GM23248 (cell line): ENCODE results near the gene NAV2. TPM values are rescaled to one million over a fixed set of nuclear protein-coding genes. Genes with fewer than 3 reads are reported as not detected.

Experiments
- DNase-seq: peaks from one replicate; pipeline ENCODE4 v3.0.0-alpha.2; 2015
- H2AFZ ChIP-seq: fragments of 200-600 bp; sonication (generic); 2 replicates; pipeline ENCODE4 v1.6.1; 2016; ENCODE audit warnings: antibody characterized with exemption
- H3F3A ChIP-seq: fragments of 200-600 bp; sonication (generic); 2 replicates; pipeline ENCODE4 v1.6.1; 2016; ENCODE audit warnings: mild to moderate bottlenecking, antibody characterized with exemption, mixed run types; ENCODE audit not compliant: insufficient read depth
- H3K27ac ChIP-seq: fragments of 200-600 bp; sonication (generic); 2 replicates; pipeline ENCODE4 v1.5.1; 2016; ENCODE audit warnings: mild to moderate bottlenecking
- H3K27me3 ChIP-seq: fragments of 200-600 bp; sonication (generic); replicated peaks from 2 replicates; pipeline ENCODE4 v1.6.1; 2016; ENCODE audit warnings: mild to moderate bottlenecking; ENCODE audit not compliant: insufficient read depth
- H3K36me3 ChIP-seq: fragments of 200-600 bp; sonication (generic); 2 replicates; pipeline ENCODE4 v1.6.1; 2016; ENCODE audit warnings: low read depth, mild to moderate bottlenecking
- H3K4me1 ChIP-seq: fragments of 200-600 bp; sonication (generic); 2 replicates; pipeline ENCODE4 v1.6.1; 2016; ENCODE audit warnings: mild to moderate bottlenecking; ENCODE audit not compliant: insufficient read depth
- H3K4me2 ChIP-seq: fragments of 200-600 bp; sonication (generic); one replicate; pipeline ENCODE4 v1.6.1; 2016; ENCODE audit warnings: mild to moderate bottlenecking; ENCODE audit not compliant: unreplicated experiment
- H3K4me3 ChIP-seq: fragments of 200-600 bp; sonication (generic); 2 replicates; pipeline ENCODE4 v1.5.1; 2016; ENCODE audit warnings: mild to moderate bottlenecking
- H3K79me2 ChIP-seq: fragments of 200-600 bp; sonication (generic); 2 replicates; pipeline ENCODE4 v1.6.1; 2016; ENCODE audit warnings: mild to moderate bottlenecking; ENCODE audit not compliant: insufficient read depth
- H3K9ac ChIP-seq: fragments of 200-600 bp; sonication (generic); 2 replicates; pipeline ENCODE4 v1.6.1; 2016; ENCODE audit warnings: mild to moderate bottlenecking
- H3K9me2 ChIP-seq: fragments of 200-600 bp; sonication (generic); 2 replicates; pipeline ENCODE4 v1.6.1; 2016; ENCODE audit warnings: mixed run types, mild to moderate bottlenecking, moderate library complexity; ENCODE audit not compliant: insufficient read depth
- H3K9me3 ChIP-seq: fragments of 200-600 bp; sonication (generic); one replicate; pipeline ENCODE4 v1.6.1; 2017; ENCODE audit warnings: low read depth
- H4K20me1 ChIP-seq: fragments of 200-600 bp; sonication (generic); 2 replicates; pipeline ENCODE4 v1.6.0; 2016; ENCODE audit not compliant: insufficient read depth
- EZH2 ChIP-seq: fragments of 200-600 bp; sonication (generic); IDR thresholded peaks from 2 replicates; pipeline ENCODE4 v1.6.1; 2018; ENCODE audit warnings: antibody characterized with exemption, mild to moderate bottlenecking; ENCODE audit not compliant: insufficient read depth, poor library complexity, severe bottlenecking
- EZH2phosphoT487 ChIP-seq: fragments of 200-600 bp; sonication (generic); IDR thresholded peaks from 2 replicates; pipeline ENCODE4 v1.6.1; 2018; ENCODE audit warnings: antibody characterized with exemption, moderate library complexity, mild to moderate bottlenecking, low read depth; ENCODE audit not compliant: insufficient read depth
- WGBS, 2 experiments: methylation state at CpG; one replicate each; pipeline ENCODE4 v1.1.6; 2015 to 2017; ENCODE audit warnings: low lambda C conversion rate in 2 of 2, low coverage in 1 of 2; ENCODE audit errors: missing lambda C conversion rate in 2 of 2; 5-methylcytosine and 5-hydroxymethylcytosine counted together
- in situ Hi-C: fragments of 300-500 bp; cut with MboI; formaldehyde crosslinking; loops from 2 replicates; pipeline ENCODE4 v1.15.0; 2020
- polyA plus RNA-seq: library from polyadenylated mRNA; unstranded; fragments of >200 nt; fragmentation: Nextera tagmentation; extraction: Ambion mirVana; gene quantifications from 2 replicates; pipeline ENCODE4 v1.2.1, GENCODE V29; 2016
- total RNA-seq: library from RNA; depleted of rRNA; stranded (reverse); fragments of >200 nt; shearing (Covaris generic); gene quantifications from 2 replicates; pipeline ENCODE4 v1.2.3, GENCODE V29; 2014

Gene NAV2
- total and polyA plus RNA-seq, 2 experiments from 2014 or later = 5.7 to 11.9 TPM

- TF ChIP-seq EZH2 (no peak), EZH2phosphoT487 (no peak)
- H3K79me2 ChIP-seq = peaks cover 14% of the 10 kb centered on the region; the same call in 1 of the 2 replicates
- in situ Hi-C loops = no loop called here
These were observed 357.8 kb downstream of the NAV2 start for GRCh38 chr11:20070459-20070858.

GRCh38 chr11:20075627-20076026 lies 363.0 kb downstream of the NAV2 start:
- Histone ChIP-seq H3K9me2 (no peaks in the 10 kb centered on the region), H3K4me2 (no peak overlapping the region), H3K4me1 (no peaks in the 10 kb centered on the region), H3K27me3 (no peaks in the 10 kb centered on the region), H4K20me1 (no peaks in the 10 kb centered on the region; the same call in 1 of the 2 replicates), H3K9ac (no peak overlapping the region), H2AFZ (no peak overlapping the region), H3K9me3 (no peaks in the 10 kb centered on the region), H3F3A (no peaks in the 10 kb centered on the region), H3K27ac (no peak overlapping the region), H3K4me3 (no peak overlapping the region), H3K79me2 (peaks cover 14% of the 10 kb centered on the region; the same call in 1 of the 2 replicates), H3K36me3 (peaks cover 30% of the 10 kb centered on the region)
- WGBS, 2 experiments = 87 to 88% methylated on average over 4 of the region's 4 CpGs
- DNase-seq = no peak
- TF ChIP-seq EZH2phosphoT487 (no peak), EZH2 (no peak)
- in situ Hi-C loops = no loop called here

More at GRCh38 chr11:20070459-20070858, 357.8 kb downstream of the NAV2 start:
- Histone ChIP-seq H3K4me3 (no peak overlapping the region), H3K4me1 (no peaks in the 10 kb centered on the region), H3K9ac (no peak overlapping the region), H3K36me3 (peaks cover 24% of the 10 kb centered on the region; the same call in 1 of the 2 replicates), H3K4me2 (no peak overlapping the region), H2AFZ (no peak overlapping the region), H3K9me2 (no peaks in the 10 kb centered on the region), H3K27ac (no peak overlapping the region), H3F3A (no peaks in the 10 kb centered on the region), H4K20me1 (no peaks in the 10 kb centered on the region), H3K9me3 (no peaks in the 10 kb centered on the region), H3K27me3 (no peaks in the 10 kb centered on the region)
- 95 to 97% methylated on average over 3 of the region's 3 CpGs for WGBS, 2 experiments
- no peak for DNase-seq

GRCh38 chr11:20078846-20079245 lies 366.2 kb downstream of the NAV2 start:
- TF ChIP-seq EZH2phosphoT487 (no peak), EZH2 (no peak)
- H4K20me1 ChIP-seq = no peaks in the 10 kb centered on the region; the same call in 1 of the 2 replicates
- no peak overlapping the region for H2AFZ ChIP-seq
- WGBS, 2 experiments = 93 to 94% methylated on average over 7 of the region's 7 CpGs
- in situ Hi-C loops = no loop called here
- H3K4me2 ChIP-seq = no peak overlapping the region
- H3K36me3 ChIP-seq = peaks cover 54% of the 10 kb centered on the region
- no peak overlapping the region for H3K27ac ChIP-seq
- no peak for DNase-seq
- no peak overlapping the region for H3K9ac ChIP-seq
- H3K4me3 ChIP-seq = no peak overlapping the region
- H3F3A ChIP-seq = no peaks in the 10 kb centered on the region
- no peaks in the 10 kb centered on the region for H3K9me2 ChIP-seq
- no peaks in the 10 kb centered on the region for H3K9me3 ChIP-seq
- peaks cover 11% of the 10 kb centered on the region; the same call in 1 of the 2 replicates for H3K79me2 ChIP-seq
- H3K27me3 ChIP-seq = no peaks in the 10 kb centered on the region
- H3K4me1 ChIP-seq = no peaks in the 10 kb centered on the region

GRCh38 chr11:20080032-20080685 lies 367.5 kb downstream of the NAV2 start:
- 77 to 86% methylated on average over 8 to 9 of the region's 9 CpGs for WGBS, 2 experiments
- no peak overlapping the region for H2AFZ ChIP-seq
- no peak for DNase-seq
- H3K36me3 ChIP-seq = peaks cover 62% of the 10 kb centered on the region
- no peak overlapping the region for H3K4me2 ChIP-seq
- H4K20me1 ChIP-seq = no peaks in the 10 kb centered on the region; the same call in 1 of the 2 replicates
- H3K4me1 ChIP-seq = no peaks in the 10 kb centered on the region
- TF ChIP-seq EZH2phosphoT487 = no peak
- TF ChIP-seq EZH2 = no peak
- 0 out of 2 replicates have a peak, but pooled peaks cover 3% of the 10 kb centered on the region for H3K79me2 ChIP-seq
- H3F3A ChIP-seq = no peaks in the 10 kb centered on the region
- in situ Hi-C loops = no loop called here
- H3K9me3 ChIP-seq = no peaks in the 10 kb centered on the region
- no peak overlapping the region for H3K9ac ChIP-seq
- no peaks in the 10 kb centered on the region for H3K27me3 ChIP-seq
- no peak overlapping the region for H3K4me3 ChIP-seq
- no peak overlapping the region for H3K27ac ChIP-seq
- no peaks in the 10 kb centered on the region for H3K9me2 ChIP-seq
